SH-SY5Y (cell line): Measurements from ENCODE around the gene MRPS23.

Source experiments
- GATA2 ChIP-seq: IDR thresholded peaks from 2 replicates; pipeline ENCODE4 v1.6.1; 2011; ENCODE audit warnings: mild to moderate bottlenecking, low read depth, low read length
- GATA3 ChIP-seq: IDR thresholded peaks from 2 replicates; pipeline ENCODE4 v1.6.1; 2011; ENCODE audit warnings: low read depth, mild to moderate bottlenecking, low read length, moderate library complexity

GRCh38 chr17:57819867-57820266 lies 30.0 kb downstream of the MRPS23 start:
- TF ChIP-seq GATA3 (no peak), GATA2 (no peak)
